Transverse colon (tissue), 4 donors: ENCODE data around the gene BASP1.

Source experiments
- EP300 ChIP-seq: sonication (generic); formaldehyde crosslinking; IDR thresholded peaks from one replicate; pipeline ENCODE4 v1.6.1; 2017; ENCODE audit warnings: antibody characterized with exemption, low read depth
- POLR2A ChIP-seq: fragments of 450-650 bp; IDR thresholded peaks from one replicate; pipeline ENCODE4 v1.6.1; 2016; ENCODE audit warnings: antibody characterized with exemption, mild to moderate bottlenecking, moderate library complexity
- POLR2AphosphoS5 ChIP-seq, 3 donors: sonication (generic); formaldehyde crosslinking; IDR thresholded peaks; one replicate each; pipeline ENCODE4 v1.6.1; 2016; ENCODE audit warnings: antibody characterized with exemption in 3 of 3
- TF ChIP-seq, protein P1 (sequence below), 5 experiments: fragments of 200-600 bp in 3 of 5; fragments of 450-650 bp in 2 of 5; sonication (generic) in 3 of 5; IDR thresholded peaks; 1 replicate in 2 of 5; 2 replicates in 3 of 5; pipeline ENCODE4 v1.5.1; 2016 to 2017; ENCODE audit warnings: antibody characterized with exemption in 5 of 5, inconsistent platforms in 3 of 5, mild to moderate bottlenecking in 2 of 5, moderate library complexity in 1 of 5

DNA sequence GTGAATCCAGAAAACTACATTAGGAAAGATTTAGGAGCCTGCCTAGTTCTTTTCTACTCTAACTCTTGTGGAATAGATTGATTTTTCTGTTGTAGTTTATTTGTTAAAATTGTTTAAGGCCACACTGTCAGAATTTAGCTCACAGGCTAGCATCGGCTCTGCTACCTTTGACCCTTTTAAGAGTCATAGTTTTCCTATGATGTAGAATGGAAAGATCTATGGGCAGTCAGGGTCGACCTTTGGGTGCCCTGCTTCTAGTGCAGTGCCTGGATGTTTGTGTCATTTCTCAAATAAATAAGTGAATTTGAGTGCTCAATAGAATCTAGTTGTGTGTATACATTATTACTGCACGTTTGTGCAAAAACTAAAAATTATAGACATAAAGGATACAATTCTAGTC lies 38.7 kb downstream of the BASP1 start:
- TF ChIP-seq, protein P1, sequence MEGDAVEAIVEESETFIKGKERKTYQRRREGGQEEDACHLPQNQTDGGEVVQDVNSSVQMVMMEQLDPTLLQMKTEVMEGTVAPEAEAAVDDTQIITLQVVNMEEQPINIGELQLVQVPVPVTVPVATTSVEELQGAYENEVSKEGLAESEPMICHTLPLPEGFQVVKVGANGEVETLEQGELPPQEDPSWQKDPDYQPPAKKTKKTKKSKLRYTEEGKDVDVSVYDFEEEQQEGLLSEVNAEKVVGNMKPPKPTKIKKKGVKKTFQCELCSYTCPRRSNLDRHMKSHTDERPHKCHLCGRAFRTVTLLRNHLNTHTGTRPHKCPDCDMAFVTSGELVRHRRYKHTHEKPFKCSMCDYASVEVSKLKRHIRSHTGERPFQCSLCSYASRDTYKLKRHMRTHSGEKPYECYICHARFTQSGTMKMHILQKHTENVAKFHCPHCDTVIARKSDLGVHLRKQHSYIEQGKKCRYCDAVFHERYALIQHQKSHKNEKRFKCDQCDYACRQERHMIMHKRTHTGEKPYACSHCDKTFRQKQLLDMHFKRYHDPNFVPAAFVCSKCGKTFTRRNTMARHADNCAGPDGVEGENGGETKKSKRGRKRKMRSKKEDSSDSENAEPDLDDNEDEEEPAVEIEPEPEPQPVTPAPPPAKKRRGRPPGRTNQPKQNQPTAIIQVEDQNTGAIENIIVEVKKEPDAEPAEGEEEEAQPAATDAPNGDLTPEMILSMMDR (IDR thresholded peaks at IDR 0.05), result no peak
- no peak for TF ChIP-seq POLR2A
- no peak for TF ChIP-seq POLR2AphosphoS5 (IDR thresholded peaks at IDR 0.05)
- no peak for TF ChIP-seq EP300
